Esophagus squamous epithelium (tissue), 5 donors: Measurements from ENCODE around the gene HTR3E. TPM values are rescaled to one million over a fixed set of nuclear protein-coding genes. Genes with fewer than 3 reads are reported as not detected.

ENCODE experiments used
- DNase-seq: peaks from one replicate; lab custom pipeline; 2025; lab: John Stamatoyannopoulos, UW
- H3K27ac ChIP-seq, 4 donors: fragments of 200-600 bp; sonication (generic); one replicate each; pipeline ENCODE4 v1.5.1; 2016 to 2019; ENCODE audit warnings: mild to moderate bottlenecking in 1 of 4
- H3K27me3 ChIP-seq, 4 donors: fragments of 200-600 bp; sonication (generic); 1 replicate in 3 of 4; 2 replicates in 1 of 4; pipeline versions ENCODE4 v1.5.1 to v1.6.0; 2017 to 2021; ENCODE audit warnings: antibody characterized with exemption in 1 of 4
- H3K36me3 ChIP-seq, 3 donors: fragments of 200-600 bp; sonication (generic); one replicate each; pipeline ENCODE4 v1.5.1; 2016 to 2019
- H3K4me1 ChIP-seq, 3 donors: fragments of 200-600 bp; sonication (generic); one replicate each; pipeline ENCODE4 v1.5.1; 2017 to 2019
- H3K4me3 ChIP-seq, 4 donors: fragments of 200-600 bp; sonication (generic); 1 replicate in 3 of 4; 2 replicates in 1 of 4; pipeline ENCODE4 v1.5.1; 2016 to 2019; ENCODE audit warnings: mild to moderate bottlenecking in 2 of 4, moderate library complexity in 1 of 4
- H3K9me3 ChIP-seq, 3 donors: fragments of 200-600 bp; sonication (generic); one replicate each; pipeline ENCODE4 v1.5.1; 2016 to 2019
- POLR2A ChIP-seq, 4 donors: fragments of 450-650 bp; IDR thresholded peaks; one replicate each; pipeline ENCODE4 v1.6.1; 2017; ENCODE audit warnings: antibody characterized with exemption in 4 of 4, mild to moderate bottlenecking in 4 of 4, moderate library complexity in 3 of 4
- WGBS, 2 donors: methylation state at CpG; one replicate each; pipeline ENCODE4 v1.1.5; 2018; 5-methylcytosine and 5-hydroxymethylcytosine counted together
- intact Hi-C: fragments of 100-400 bp; cut with DNase I; formaldehyde crosslinking; loops from one replicate; pipeline ENCODE4 v1.15.0; 2022
- total RNA-seq, 4 donors: library from RNA; depleted of rRNA; stranded (reverse); fragments of >200 nt; gene quantifications; one replicate each; pipeline ENCODE4 v1.1.0, GENCODE V29; 2016
- TF ChIP-seq, protein P1 (sequence below), 6 experiments: fragments of 450-650 bp in 4 of 6; fragments of 200-600 bp in 2 of 6; sonication (generic) in 2 of 6; IDR thresholded peaks; one replicate each; pipeline ENCODE4 v1.5.1; 2016 to 2019; ENCODE audit warnings: antibody characterized with exemption in 6 of 6, mild to moderate bottlenecking in 4 of 6, moderate library complexity in 4 of 6
- donor health status: DM: yes; HTN: yes; CAD: no.

The HTR3E gene
- total RNA-seq: not detected

GRCh38 chr3:184096811-184097383 is at the start of gene HTR3E:
TSS of gene HTR3E (plus strand) at chr3:184097064. CDS start at chr3:184097530, 466 bp downstream.
- H3K4me3 ChIP-seq: no peak within 1 kb of the TSS
- TF ChIP-seq, protein P1, sequence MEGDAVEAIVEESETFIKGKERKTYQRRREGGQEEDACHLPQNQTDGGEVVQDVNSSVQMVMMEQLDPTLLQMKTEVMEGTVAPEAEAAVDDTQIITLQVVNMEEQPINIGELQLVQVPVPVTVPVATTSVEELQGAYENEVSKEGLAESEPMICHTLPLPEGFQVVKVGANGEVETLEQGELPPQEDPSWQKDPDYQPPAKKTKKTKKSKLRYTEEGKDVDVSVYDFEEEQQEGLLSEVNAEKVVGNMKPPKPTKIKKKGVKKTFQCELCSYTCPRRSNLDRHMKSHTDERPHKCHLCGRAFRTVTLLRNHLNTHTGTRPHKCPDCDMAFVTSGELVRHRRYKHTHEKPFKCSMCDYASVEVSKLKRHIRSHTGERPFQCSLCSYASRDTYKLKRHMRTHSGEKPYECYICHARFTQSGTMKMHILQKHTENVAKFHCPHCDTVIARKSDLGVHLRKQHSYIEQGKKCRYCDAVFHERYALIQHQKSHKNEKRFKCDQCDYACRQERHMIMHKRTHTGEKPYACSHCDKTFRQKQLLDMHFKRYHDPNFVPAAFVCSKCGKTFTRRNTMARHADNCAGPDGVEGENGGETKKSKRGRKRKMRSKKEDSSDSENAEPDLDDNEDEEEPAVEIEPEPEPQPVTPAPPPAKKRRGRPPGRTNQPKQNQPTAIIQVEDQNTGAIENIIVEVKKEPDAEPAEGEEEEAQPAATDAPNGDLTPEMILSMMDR (IDR thresholded peaks at IDR 0.05): no peak
- no peak for TF ChIP-seq POLR2A (IDR thresholded peaks at IDR 0.05)
- peaks cover 0 to 16% (median 13%) of the 10 kb centered on the region in 3 donors for H3K9me3 ChIP-seq
- no peaks in the 10 kb centered on the region for H3K4me1 ChIP-seq
- no peaks in the 10 kb centered on the region for H3K36me3 ChIP-seq
- peaks cover 0 to 14% (median 0%) of the 10 kb centered on the region in 4 donors for H3K27me3 ChIP-seq
- WGBS, 2 donors: 87 to 93% methylated on average over 7 of the region's 7 CpGs
- intact Hi-C loops: no loop called here
- no peak for DNase-seq
- no peak within 1 kb of the TSS for H3K27ac ChIP-seq

GRCh38 chr3:184050217-184050847 is 46.5 kb upstream of the HTR3E start:
- no peaks in the 10 kb centered on the region for H3K36me3 ChIP-seq
- H3K27me3 ChIP-seq: peaks cover 0 to 85% (median 0%) of the 10 kb centered on the region in 4 donors
- no peaks in the 10 kb centered on the region for H3K9me3 ChIP-seq
- intact Hi-C loops: no loop called here
- DNase-seq: no peak
- TF ChIP-seq, protein P1 (IDR thresholded peaks at IDR 0.05): no peak
- no peak for TF ChIP-seq POLR2A (IDR thresholded peaks at IDR 0.05)
- H3K4me1 ChIP-seq: no peaks in the 10 kb centered on the region
- 69 to 77% methylated on average over 7 of the region's 7 CpGs for WGBS, 2 donors
- H3K27ac ChIP-seq: no peak overlapping the region
- H3K4me3 ChIP-seq: no peak overlapping the region

DNA sequence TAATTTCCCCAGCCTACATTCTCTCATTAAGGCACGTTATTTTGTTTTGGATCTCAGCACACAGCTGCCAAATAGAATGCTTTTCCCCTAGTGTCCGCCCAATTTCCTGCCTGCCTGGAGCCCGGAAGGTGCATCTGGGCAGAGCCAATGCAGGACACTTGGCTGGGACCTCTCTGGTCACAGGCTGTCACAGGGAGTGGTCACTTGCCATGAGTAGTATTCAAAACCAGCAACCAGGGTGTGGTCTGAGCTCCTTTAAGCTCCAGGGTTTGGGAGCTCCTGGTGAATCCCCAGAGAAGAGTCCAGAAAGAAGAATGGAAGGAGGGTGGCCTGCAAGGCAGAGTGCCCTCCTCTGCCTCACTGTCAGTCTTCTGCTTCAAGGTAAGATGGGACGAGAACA is 44.1 kb upstream of the HTR3E start, which contains the start of gene HTR3C:
Gene HTR3C (plus strand): TSS at position 281 of the 400 bp plus-strand sequence. CDS start 34 bp downstream, at position 315.
- intact Hi-C loops: no loop called here
- Histone ChIP-seq H3K9me3 (no peaks in the 10 kb centered on the region), H3K36me3 (no peaks in the 10 kb centered on the region), H3K27me3 (peaks cover 0 to 74% (median 0%) of the 10 kb centered on the region in 4 donors), H3K4me3 (no peak within 1 kb of the TSS), H3K27ac (no peak within 1 kb of the TSS), H3K4me1 (no peaks in the 10 kb centered on the region)
- TF ChIP-seq POLR2A (IDR thresholded peaks at IDR 0.05): no peak
- TF ChIP-seq, protein P1 (IDR thresholded peaks at IDR 0.05): no peak
- WGBS, 2 donors: 78 to 82% methylated on average over 2 to 4 of the region's 4 CpGs
- DNase-seq: no peak

DNA sequence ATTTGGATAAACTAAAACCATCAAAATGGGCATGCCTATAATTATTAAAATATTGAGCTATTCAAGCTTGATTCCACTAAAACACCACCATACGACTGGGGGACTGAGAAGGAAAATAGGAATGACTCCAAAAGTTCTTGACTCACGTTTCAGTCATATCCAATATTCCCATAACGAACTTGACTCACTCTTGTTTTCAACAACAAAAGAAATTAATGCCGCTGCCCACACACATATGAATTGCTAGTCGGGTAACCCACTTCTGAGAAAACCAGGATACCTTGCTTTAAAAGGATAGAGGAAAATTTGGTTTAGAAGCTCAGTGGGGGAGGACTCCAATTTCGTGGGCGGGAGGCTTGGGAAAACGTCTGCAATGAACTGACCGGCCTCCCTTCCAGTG is 38.8 kb upstream of the HTR3E start:
- 36% methylated on average over 7 to 9 of the region's 9 CpGs for WGBS, 2 donors
- Histone ChIP-seq H3K36me3 (no peaks in the 10 kb centered on the region), H3K4me1 (no peaks in the 10 kb centered on the region), H3K27ac (no peak overlapping the region), H3K27me3 (peaks cover 0 to 42% (median 0%) of the 10 kb centered on the region in 4 donors), H3K4me3 (no peak overlapping the region), H3K9me3 (no peaks in the 10 kb centered on the region)
- intact Hi-C loops: no loop called here
- TF ChIP-seq, protein P1 (IDR thresholded peaks at IDR 0.05): no peak
- no peak for TF ChIP-seq POLR2A (IDR thresholded peaks at IDR 0.05)
- DNase-seq: no peak

DNA sequence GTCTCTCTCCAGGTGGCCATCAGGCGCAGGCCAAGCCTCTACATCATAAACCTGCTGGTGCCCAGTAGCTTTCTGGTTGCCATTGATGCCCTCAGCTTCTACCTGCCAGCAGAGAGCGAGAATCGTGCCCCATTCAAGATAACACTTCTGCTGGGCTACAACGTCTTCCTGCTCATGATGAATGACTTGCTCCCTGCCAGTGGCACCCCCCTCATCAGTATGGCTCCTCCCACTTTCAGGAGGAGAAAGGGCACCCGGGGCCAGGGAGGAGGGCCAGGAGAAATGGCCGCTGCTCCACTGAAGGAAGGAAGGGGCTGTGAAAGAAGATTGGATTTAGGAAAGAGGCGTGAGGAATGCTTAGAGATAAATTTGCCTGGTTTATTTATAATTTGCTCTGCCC is 37.4 kb upstream of the HTR3E start:
- Histone ChIP-seq H3K4me1 (no peaks in the 10 kb centered on the region), H3K9me3 (no peaks in the 10 kb centered on the region), H3K4me3 (no peak overlapping the region), H3K27me3 (peaks cover 0 to 30% (median 0%) of the 10 kb centered on the region in 4 donors), H3K27ac (no peak overlapping the region), H3K36me3 (no peaks in the 10 kb centered on the region)
- intact Hi-C loops: no loop called here
- WGBS, 2 donors: 72 to 77% methylated on average over 3 to 7 of the region's 7 CpGs
- no peak for DNase-seq
- TF ChIP-seq, protein P1 (IDR thresholded peaks at IDR 0.05): no peak
- TF ChIP-seq POLR2A (IDR thresholded peaks at IDR 0.05): no peak
